ENCODE results near the gene ALDH18A1. TPM values are rescaled to one million over a fixed set of nuclear protein-coding genes. Genes with fewer than 3 reads are reported as not detected.

Gene ALDH18A1
- total and polyA plus RNA-seq, 10 donors, result 13.0 to 38.8 (median 23.2) TPM

- Histone ChIP-seq H3K4me3 (no peak overlapping the region), H3K4me1 (no peaks in the 10 kb centered on the region), H3K27me3 (replicated peaks in 1 of 7) (no peaks in the 10 kb centered on the region), H3K36me3 (no peaks in the 10 kb centered on the region), H3K9me3 (no peaks in the 10 kb centered on the region), H3K27ac (no peak overlapping the region)
- TF ChIP-seq CTCF (IDR thresholded peaks at IDR 0.05 in 8 of 11, conservative IDR thresholded peaks at IDR 0.05 in 3 of 11) (no peak), POLR2A (IDR thresholded peaks at IDR 0.05) (no peak), POLR2AphosphoS5 (IDR thresholded peaks at IDR 0.05) (no peak)
- no peak for DNase-seq
- intact Hi-C loops (cut with DNase I; ENCODE audit: low total_unique reads), result no loop called here
- 66 to 90% (median 81%) methylated on average over 5 of the region's 5 CpGs for WGBS, 5 donors
Measured at GRCh38 chr10:95567903-95568630, 88.4 kb downstream of the ALDH18A1 start.

- Histone ChIP-seq H3K4me1 (peaks cover 0 to 10% (median 6%) of the 10 kb centered on the region in 6 donors), H3K27ac (no peak overlapping the region), H3K27me3 (replicated peaks in 1 of 7) (no peaks in the 10 kb centered on the region), H3K36me3 (no peaks in the 10 kb centered on the region), H3K4me3 (no peak overlapping the region), H3K9me3 (no peaks in the 10 kb centered on the region)
- intact Hi-C loops (cut with DNase I; ENCODE audit: low total_unique reads), result no loop called here
- no peak for TF ChIP-seq POLR2A (IDR thresholded peaks at IDR 0.05)
- no peak for TF ChIP-seq CTCF (IDR thresholded peaks at IDR 0.05 in 8 of 11, conservative IDR thresholded peaks at IDR 0.05 in 3 of 11)
- TF ChIP-seq POLR2AphosphoS5 (IDR thresholded peaks at IDR 0.05), result no peak
- no peak for DNase-seq
- WGBS, 5 donors, result 92 to 96% (median 95%) methylated on average over 6 of the region's 6 CpGs
Measured at GRCh38 chr10:95566136-95566535, 90.4 kb downstream of the ALDH18A1 start.

- 82 to 90% (median 86%) methylated on average over 7 of the region's 7 CpGs for WGBS, 5 donors
- Histone ChIP-seq H3K9me3 (no peaks in the 10 kb centered on the region), H3K36me3 (no peaks in the 10 kb centered on the region), H3K4me1 (peaks cover 0 to 14% (median 8%) of the 10 kb centered on the region in 6 donors), H3K27me3 (replicated peaks in 1 of 7) (peaks cover 0 to 5% (median 0%) of the 10 kb centered on the region in 7 donors), H3K27ac (no peak overlapping the region), H3K4me3 (no peak overlapping the region)
- no peak for TF ChIP-seq POLR2AphosphoS5 (IDR thresholded peaks at IDR 0.05)
- no peak for TF ChIP-seq CTCF (IDR thresholded peaks at IDR 0.05 in 8 of 11, conservative IDR thresholded peaks at IDR 0.05 in 3 of 11)
- no peak for TF ChIP-seq POLR2A (IDR thresholded peaks at IDR 0.05)
- intact Hi-C loops (cut with DNase I; ENCODE audit: low total_unique reads), result no loop called here
- DNase-seq, result no peak
Measured at GRCh38 chr10:95565336-95565735, 91.2 kb downstream of the ALDH18A1 start.

GRCh38 chr10:95564291-95564690, 92.2 kb downstream of the ALDH18A1 start:
- Histone ChIP-seq H3K27me3 (replicated peaks in 1 of 7) (peaks cover 0 to 15% (median 0%) of the 10 kb centered on the region in 7 donors), H3K36me3 (no peaks in the 10 kb centered on the region), H3K9me3 (no peaks in the 10 kb centered on the region), H3K27ac (no peak overlapping the region), H3K4me1 (peaks cover 0 to 24% (median 12%) of the 10 kb centered on the region in 6 donors), H3K4me3 (no peak overlapping the region)
- no peak for TF ChIP-seq POLR2A (IDR thresholded peaks at IDR 0.05)
- TF ChIP-seq POLR2AphosphoS5 (IDR thresholded peaks at IDR 0.05), result no peak
- no peak for TF ChIP-seq CTCF (IDR thresholded peaks at IDR 0.05 in 8 of 11, conservative IDR thresholded peaks at IDR 0.05 in 3 of 11)
- intact Hi-C loops (cut with DNase I; ENCODE audit: low total_unique reads), result no loop called here
- DNase-seq, result no peak
- WGBS, 5 donors, result 90 to 97% (median 96%) methylated on average over 7 of the region's 7 CpGs
